C4-2B (cell line): Measurements from ENCODE around the gene UFSP2.

Source experiments
- H3K27ac ChIP-seq: fragments of 450-650 bp; 2 replicates; pipeline ENCODE4 v1.5.1; 2017
- CTCF ChIP-seq: fragments of 450-650 bp; conservative IDR thresholded peaks from 2 replicates; pipeline ENCODE4 v1.5.1; 2017; ENCODE audit warnings: mild to moderate bottlenecking
- ZFX ChIP-seq: fragments of 450-650 bp; IDR thresholded peaks from 2 replicates; pipeline ENCODE4 v1.6.1; 2017

The UFSP2 gene

GRCh38 chr4:185468999-185469398 lies 43.2 kb upstream of the UFSP2 start:
- TF ChIP-seq CTCF (no peak), ZFX (no peak)
- no peak overlapping the region for H3K27ac ChIP-seq

GRCh38 chr4:185467991-185468390 lies 42.2 kb upstream of the UFSP2 start:
- TF ChIP-seq CTCF (no peak), ZFX (no peak)
- no peak overlapping the region for H3K27ac ChIP-seq

GRCh38 chr4:185467101-185467500 lies 41.3 kb upstream of the UFSP2 start:
- H3K27ac ChIP-seq: no peak overlapping the region
- TF ChIP-seq CTCF: no peak
- no peak for TF ChIP-seq ZFX

- no peak for TF ChIP-seq CTCF
- H3K27ac ChIP-seq: no peak overlapping the region
Measured at GRCh38 chr4:185465707-185466106, 39.9 kb upstream of the UFSP2 start.

- H3K27ac ChIP-seq: no peak overlapping the region
- TF ChIP-seq ZFX (no peak), CTCF (no peak)
Measured at GRCh38 chr4:185464887-185465286, 39.1 kb upstream of the UFSP2 start.

GRCh38 chr4:185464183-185464582 lies 38.4 kb upstream of the UFSP2 start:
- H3K27ac ChIP-seq: no peak overlapping the region
- TF ChIP-seq CTCF (no peak), ZFX (no peak)

GRCh38 chr4:185463541-185463940 lies 37.8 kb upstream of the UFSP2 start:
- no peak overlapping the region for H3K27ac ChIP-seq
- TF ChIP-seq ZFX (no peak), CTCF (no peak)
